ENCODE measurements around the gene PALLD.

PALLD gene

DNA sequence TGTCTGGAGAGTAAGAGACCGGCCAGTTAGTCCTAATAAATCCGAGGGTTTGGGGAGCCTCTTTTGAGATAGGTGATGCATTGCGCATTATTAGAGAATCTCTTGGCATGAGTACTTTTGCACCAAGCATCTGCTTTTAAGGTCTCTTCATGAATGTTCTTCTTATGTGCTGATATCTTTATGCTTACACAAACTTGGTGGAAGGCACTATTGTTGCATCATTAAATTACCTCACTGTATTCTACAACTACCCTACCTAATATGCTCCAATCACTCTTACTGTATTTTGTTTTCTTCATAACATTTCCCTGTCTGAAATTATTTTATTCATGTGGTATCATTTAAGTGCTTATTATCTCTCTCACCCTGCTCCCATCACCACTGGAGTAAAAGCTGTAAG is 151.6 kb downstream of the PALLD start:
- peak overlapping the region; percentile 36 to 59 (median 53) for H3K27ac Mint-ChIP-seq
- no peak overlapping the region for H3K4me3 Mint-ChIP-seq
- H3K9me3 Mint-ChIP-seq: no peaks in the 10 kb centered on the region
- no peaks in the 10 kb centered on the region for H3K27me3 Mint-ChIP-seq (ENCODE audit: low read depth)
- H3K4me1 Mint-ChIP-seq: peaks cover 64% of the 10 kb centered on the region
- H3K36me3 Mint-ChIP-seq (ENCODE audit: low read depth): peaks cover 5% of the 10 kb centered on the region
- TF ChIP-seq CTCF (IDR thresholded peaks at IDR 0.05; ENCODE audit: unreplicated experiment in 3 of 3): no peak

GRCh38 chr4:168648929-168649328 is 152.1 kb downstream of the PALLD start:
- peak overlapping the region in 2 of 3 experiments; percentile 31 to 50 for H3K27ac Mint-ChIP-seq
- peaks cover 5% of the 10 kb centered on the region for H3K36me3 Mint-ChIP-seq (ENCODE audit: low read depth)
- H3K4me3 Mint-ChIP-seq: no peak overlapping the region
- no peak for TF ChIP-seq CTCF (IDR thresholded peaks at IDR 0.05; ENCODE audit: unreplicated experiment in 3 of 3)
- no peaks in the 10 kb centered on the region for H3K27me3 Mint-ChIP-seq (ENCODE audit: low read depth)
- no peaks in the 10 kb centered on the region for H3K9me3 Mint-ChIP-seq
- H3K4me1 Mint-ChIP-seq: peaks cover 65% of the 10 kb centered on the region

- Mint-ChIP-seq H3K27me3 (ENCODE audit: low read depth) (no peaks in the 10 kb centered on the region), H3K9me3 (no peaks in the 10 kb centered on the region), H3K4me1 (peaks cover 72% of the 10 kb centered on the region), H3K4me3 (no peak overlapping the region), H3K27ac (peak overlapping the region; percentile 69 to 97 (median 89)), H3K36me3 (ENCODE audit: low read depth) (peaks cover 5% of the 10 kb centered on the region)
- no peak for TF ChIP-seq CTCF (IDR thresholded peaks at IDR 0.05; ENCODE audit: unreplicated experiment in 3 of 3)
These were observed 154.5 kb downstream of the PALLD start for GRCh38 chr4:168651374-168651773.

GRCh38 chr4:168651864-168652263 is 155.0 kb downstream of the PALLD start:
- Mint-ChIP-seq H3K36me3 (ENCODE audit: low read depth) (peaks cover 5% of the 10 kb centered on the region), H3K27ac (peak overlapping the region; percentile 69 to 97 (median 89)), H3K4me3 (peak overlapping the region in 1 of 3 experiments; percentile 59), H3K27me3 (ENCODE audit: low read depth) (no peaks in the 10 kb centered on the region), H3K4me1 (peaks cover 72% of the 10 kb centered on the region), H3K9me3 (no peaks in the 10 kb centered on the region)
- no peak for TF ChIP-seq CTCF (IDR thresholded peaks at IDR 0.05; ENCODE audit: unreplicated experiment in 3 of 3)

GRCh38 chr4:168652755-168653154 is 155.9 kb downstream of the PALLD start:
- H3K4me1 Mint-ChIP-seq: peaks cover 80% of the 10 kb centered on the region
- no peak overlapping the region for H3K4me3 Mint-ChIP-seq
- H3K36me3 Mint-ChIP-seq (ENCODE audit: low read depth): peaks cover 5% of the 10 kb centered on the region
- no peaks in the 10 kb centered on the region for H3K27me3 Mint-ChIP-seq (ENCODE audit: low read depth)
- H3K9me3 Mint-ChIP-seq: no peaks in the 10 kb centered on the region
- H3K27ac Mint-ChIP-seq: peak overlapping the region; percentile 44 to 89 (median 75)
- no peak for TF ChIP-seq CTCF (IDR thresholded peaks at IDR 0.05; ENCODE audit: unreplicated experiment in 3 of 3)

- H3K27me3 Mint-ChIP-seq (ENCODE audit: low read depth): no peaks in the 10 kb centered on the region
- peaks cover 82% of the 10 kb centered on the region for H3K4me1 Mint-ChIP-seq
- H3K9me3 Mint-ChIP-seq: no peaks in the 10 kb centered on the region
- no peak overlapping the region for H3K4me3 Mint-ChIP-seq
- peak overlapping the region; percentile 46 to 88 (median 70) for H3K27ac Mint-ChIP-seq
- TF ChIP-seq CTCF (IDR thresholded peaks at IDR 0.05; ENCODE audit: unreplicated experiment in 3 of 3): no peak
- H3K36me3 Mint-ChIP-seq (ENCODE audit: low read depth): peaks cover 5% of the 10 kb centered on the region
These were observed 157.4 kb downstream of the PALLD start for GRCh38 chr4:168654104-168654847.

Data from nephron (organoid).